ENCODE measurements around the gene RAP1GAP2. TPM values are rescaled to one million over a fixed set of nuclear protein-coding genes. Genes with fewer than 3 reads are reported as not detected.

RAP1GAP2 gene
- polyA plus RNA-seq, 1 of the 3 experiments (the other 2 are of a cell fraction) = 22.0 TPM

DNA sequence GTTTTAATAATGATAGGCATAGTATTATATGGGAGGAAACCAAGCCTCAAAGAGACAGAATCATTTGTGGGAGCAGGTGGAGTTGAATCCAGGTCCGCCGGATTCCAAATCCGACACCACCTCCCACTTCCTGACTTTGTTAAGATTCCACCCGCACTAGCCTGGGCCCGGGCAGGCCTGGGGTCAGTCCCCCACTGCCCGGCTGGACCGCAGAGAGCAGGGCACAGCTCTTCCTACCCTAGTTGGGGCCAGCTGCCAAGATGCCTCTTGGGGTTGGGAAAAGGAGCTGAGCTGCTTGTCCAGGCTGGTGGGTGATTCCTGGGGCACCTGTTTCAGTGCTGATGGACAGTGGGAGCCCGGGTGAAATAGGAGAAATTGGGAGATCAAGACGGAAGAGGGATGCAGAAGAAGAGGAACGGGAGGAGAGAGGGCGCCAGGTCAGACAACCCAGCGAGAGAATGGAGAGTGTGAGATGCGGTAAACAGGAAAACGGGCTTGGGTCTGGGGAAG, 213.2 kb downstream of the RAP1GAP2 start:
- POLR2A ChIA-PET = no interaction called here
- WGBS (ENCODE audit: low lambda C conversion rate) = 94% methylated on average over 14 of the region's 14 CpGs
- CTCF ChIA-PET = interaction anchor here (0.8 to 15.8 kb wide), 2 partner anchors 79 to 161 kb away, joined by 4 to 238 read pairs; no protein-coding TSS in a partner anchor

More for the DNA sequence above, 213.2 kb downstream of the RAP1GAP2 start:
- H3K4me3 ChIP-seq (ENCODE audit: low read depth in 2 of 2, low read length in 1 of 2) = no peak overlapping the region
- H3K9ac ChIP-seq = no peak overlapping the region
- H3K9me3 ChIP-seq = no peaks in the 10 kb centered on the region
- no peaks in the 10 kb centered on the region for H3K9me2 ChIP-seq
- H2AFZ ChIP-seq (ENCODE audit: low read depth) = no peak overlapping the region
- H3F3A ChIP-seq (replicated peaks; ENCODE audit: insufficient read depth) = no peaks in the 10 kb centered on the region
- no peak for DNase-seq
- H3K27ac ChIP-seq (ENCODE audit: low read depth in 2 of 2, low read length in 1 of 2) = no peak overlapping the region
- H3K4me1 ChIP-seq (ENCODE audit: control insufficient read depth in 1 of 2, insufficient read depth in 2 of 2, low read depth in 1 of 2, low read length in 1 of 2) = peaks cover 9 to 17% of the 10 kb centered on the region in 2 experiments; a peak in 3 of 4 replicates
- H3K79me2 ChIP-seq (ENCODE audit: insufficient read depth) = peaks cover 8% of the 10 kb centered on the region; the same call in 1 of the 2 replicates
- no peak for TF ChIP-seq USF1 (IDR thresholded peaks at IDR 0.05; ENCODE audit: borderline replicate concordance, low read depth)
- TF ChIP-seq FOSL2 (IDR thresholded peaks at IDR 0.05; ENCODE audit: borderline replicate concordance, low read depth) = no peak
- no peak for TF ChIP-seq RXRA (IDR thresholded peaks at IDR 0.05; ENCODE audit: borderline replicate concordance, low read depth)
- TF ChIP-seq GABPA (IDR thresholded peaks at IDR 0.05; ENCODE audit: low read depth) = no peak
- TF ChIP-seq, protein P1, sequence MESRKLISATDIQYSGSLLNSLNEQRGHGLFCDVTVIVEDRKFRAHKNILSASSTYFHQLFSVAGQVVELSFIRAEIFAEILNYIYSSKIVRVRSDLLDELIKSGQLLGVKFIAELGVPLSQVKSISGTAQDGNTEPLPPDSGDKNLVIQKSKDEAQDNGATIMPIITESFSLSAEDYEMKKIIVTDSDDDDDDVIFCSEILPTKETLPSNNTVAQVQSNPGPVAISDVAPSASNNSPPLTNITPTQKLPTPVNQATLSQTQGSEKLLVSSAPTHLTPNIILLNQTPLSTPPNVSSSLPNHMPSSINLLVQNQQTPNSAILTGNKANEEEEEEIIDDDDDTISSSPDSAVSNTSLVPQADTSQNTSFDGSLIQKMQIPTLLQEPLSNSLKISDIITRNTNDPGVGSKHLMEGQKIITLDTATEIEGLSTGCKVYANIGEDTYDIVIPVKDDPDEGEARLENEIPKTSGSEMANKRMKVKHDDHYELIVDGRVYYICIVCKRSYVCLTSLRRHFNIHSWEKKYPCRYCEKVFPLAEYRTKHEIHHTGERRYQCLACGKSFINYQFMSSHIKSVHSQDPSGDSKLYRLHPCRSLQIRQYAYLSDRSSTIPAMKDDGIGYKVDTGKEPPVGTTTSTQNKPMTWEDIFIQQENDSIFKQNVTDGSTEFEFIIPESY (IDR thresholded peaks at IDR 0.05; ENCODE audit: borderline replicate concordance, low read depth) = no peak
- no peak for TF ChIP-seq JUND (IDR thresholded peaks at IDR 0.05)
- no peak for TF ChIP-seq SMC3 (IDR thresholded peaks at IDR 0.05; ENCODE audit: low read depth, low read length)
- TF ChIP-seq YY1 (IDR thresholded peaks at IDR 0.05; ENCODE audit: low read depth) = no peak
- TF ChIP-seq EP300 (IDR thresholded peaks at IDR 0.05; ENCODE audit: borderline replicate concordance in 1 of 2, low read depth in 1 of 2, low read length in 1 of 2) = no peak
- no peak for TF ChIP-seq RCOR1 (IDR thresholded peaks at IDR 0.05; ENCODE audit: low read length)
- TF ChIP-seq IRF3 (IDR thresholded peaks at IDR 0.05; ENCODE audit: low read depth, low read length) = no peak
- TF ChIP-seq RFX5 (IDR thresholded peaks at IDR 0.05; ENCODE audit: low read length) = no peak
- TF ChIP-seq GATA2 (CRISPR knock-in tag; IDR thresholded peaks at IDR 0.05) = no peak
- TF ChIP-seq, protein P2, sequence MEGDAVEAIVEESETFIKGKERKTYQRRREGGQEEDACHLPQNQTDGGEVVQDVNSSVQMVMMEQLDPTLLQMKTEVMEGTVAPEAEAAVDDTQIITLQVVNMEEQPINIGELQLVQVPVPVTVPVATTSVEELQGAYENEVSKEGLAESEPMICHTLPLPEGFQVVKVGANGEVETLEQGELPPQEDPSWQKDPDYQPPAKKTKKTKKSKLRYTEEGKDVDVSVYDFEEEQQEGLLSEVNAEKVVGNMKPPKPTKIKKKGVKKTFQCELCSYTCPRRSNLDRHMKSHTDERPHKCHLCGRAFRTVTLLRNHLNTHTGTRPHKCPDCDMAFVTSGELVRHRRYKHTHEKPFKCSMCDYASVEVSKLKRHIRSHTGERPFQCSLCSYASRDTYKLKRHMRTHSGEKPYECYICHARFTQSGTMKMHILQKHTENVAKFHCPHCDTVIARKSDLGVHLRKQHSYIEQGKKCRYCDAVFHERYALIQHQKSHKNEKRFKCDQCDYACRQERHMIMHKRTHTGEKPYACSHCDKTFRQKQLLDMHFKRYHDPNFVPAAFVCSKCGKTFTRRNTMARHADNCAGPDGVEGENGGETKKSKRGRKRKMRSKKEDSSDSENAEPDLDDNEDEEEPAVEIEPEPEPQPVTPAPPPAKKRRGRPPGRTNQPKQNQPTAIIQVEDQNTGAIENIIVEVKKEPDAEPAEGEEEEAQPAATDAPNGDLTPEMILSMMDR (IDR thresholded peaks at IDR 0.05) = no peak
- TF ChIP-seq ELF1 (IDR thresholded peaks at IDR 0.05) = no peak
- TF ChIP-seq SIN3A (IDR thresholded peaks at IDR 0.05; ENCODE audit: borderline replicate concordance, low read depth, low read length) = no peak
- peaks cover 0 to 12% of the 10 kb centered on the region in 2 experiments for H3K36me3 ChIP-seq (replicated peaks in 1 of 2; ENCODE audit: control insufficient read depth in 1 of 2, insufficient read depth in 2 of 2, low read length in 1 of 2)
- H3K27me3 ChIP-seq (ENCODE audit: insufficient read depth) = no peaks in the 10 kb centered on the region
- H4K20me1 ChIP-seq (ENCODE audit: insufficient read depth) = no peaks in the 10 kb centered on the region
- no peak overlapping the region for H3K4me2 ChIP-seq

Data from SK-N-SH (cell line).